Stimulated activated CD4-positive, alpha-beta T cell treated with anti-CD3 and anti-CD28 coated beads, Interleukin-2, amount 100 ng/mL, for 4 hours (primary cell): Measurements from ENCODE around the gene FGF8.
A peak's percentile ranks its signal among the peaks of the same experiment; 100 is the strongest.

Experiments used
- DNase-seq: peaks from one replicate; pipeline ENCODE4 v3.0.0-alpha.2; 2020; ENCODE audit warnings: low read depth

The FGF8 gene

DNA sequence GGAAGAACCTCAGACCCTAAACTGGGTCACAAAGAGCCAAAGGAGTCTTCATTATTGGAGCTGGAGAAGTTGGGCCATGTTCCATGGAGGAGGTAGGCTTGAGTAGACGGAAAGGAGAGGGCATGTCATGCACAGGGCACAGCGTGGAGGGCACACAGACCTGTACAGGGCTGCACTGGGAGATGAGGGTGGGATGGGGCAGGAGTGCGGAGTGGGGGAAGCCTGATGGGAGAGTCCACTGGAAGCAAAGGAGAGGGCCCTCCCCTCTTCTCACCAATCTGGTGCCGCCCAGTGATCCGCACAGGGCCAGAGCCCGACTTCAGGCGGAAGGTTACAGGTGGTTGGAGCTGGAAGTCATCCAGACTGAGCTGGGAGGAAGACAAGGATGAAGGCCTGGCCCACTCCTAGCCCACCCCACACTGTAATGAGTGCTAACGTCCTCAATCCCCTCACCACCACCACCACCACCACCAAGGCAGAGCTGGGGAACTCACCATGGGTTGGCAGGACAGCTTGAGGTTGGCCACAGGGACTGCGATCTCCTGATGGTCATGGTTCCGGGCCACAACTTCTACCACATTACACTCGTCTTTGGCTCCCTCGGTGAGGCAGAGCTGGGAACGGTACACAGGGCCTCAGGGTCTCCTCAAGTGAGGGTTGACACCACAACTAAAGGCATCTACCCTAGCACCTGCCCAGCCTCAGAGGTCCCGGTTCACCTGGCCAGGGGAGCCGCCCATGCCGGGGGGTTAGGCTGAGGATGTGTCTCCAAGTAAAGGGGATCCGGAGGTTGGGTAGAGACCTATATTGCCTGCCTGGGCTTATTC is 6.3 kb upstream of the FGF8 start:
- no peak for DNase-seq

DNA sequence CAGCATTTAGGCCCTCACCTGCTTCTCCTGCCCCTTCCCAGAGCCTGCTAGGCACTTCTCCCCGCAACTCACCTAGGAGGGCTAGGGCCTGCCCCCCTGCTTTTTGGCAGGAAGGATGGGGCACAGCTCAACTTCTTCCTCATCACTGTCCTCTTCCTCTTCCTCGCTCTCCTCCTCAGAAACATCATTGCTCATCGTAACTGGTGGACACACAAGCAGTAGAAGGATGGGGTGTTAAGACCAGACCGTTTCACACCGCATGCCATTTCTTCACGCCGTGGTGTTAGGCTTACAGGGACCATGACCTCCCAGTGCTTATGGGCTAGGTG is 5.7 kb upstream of the FGF8 start:
- DNase-seq: no peak

DNA sequence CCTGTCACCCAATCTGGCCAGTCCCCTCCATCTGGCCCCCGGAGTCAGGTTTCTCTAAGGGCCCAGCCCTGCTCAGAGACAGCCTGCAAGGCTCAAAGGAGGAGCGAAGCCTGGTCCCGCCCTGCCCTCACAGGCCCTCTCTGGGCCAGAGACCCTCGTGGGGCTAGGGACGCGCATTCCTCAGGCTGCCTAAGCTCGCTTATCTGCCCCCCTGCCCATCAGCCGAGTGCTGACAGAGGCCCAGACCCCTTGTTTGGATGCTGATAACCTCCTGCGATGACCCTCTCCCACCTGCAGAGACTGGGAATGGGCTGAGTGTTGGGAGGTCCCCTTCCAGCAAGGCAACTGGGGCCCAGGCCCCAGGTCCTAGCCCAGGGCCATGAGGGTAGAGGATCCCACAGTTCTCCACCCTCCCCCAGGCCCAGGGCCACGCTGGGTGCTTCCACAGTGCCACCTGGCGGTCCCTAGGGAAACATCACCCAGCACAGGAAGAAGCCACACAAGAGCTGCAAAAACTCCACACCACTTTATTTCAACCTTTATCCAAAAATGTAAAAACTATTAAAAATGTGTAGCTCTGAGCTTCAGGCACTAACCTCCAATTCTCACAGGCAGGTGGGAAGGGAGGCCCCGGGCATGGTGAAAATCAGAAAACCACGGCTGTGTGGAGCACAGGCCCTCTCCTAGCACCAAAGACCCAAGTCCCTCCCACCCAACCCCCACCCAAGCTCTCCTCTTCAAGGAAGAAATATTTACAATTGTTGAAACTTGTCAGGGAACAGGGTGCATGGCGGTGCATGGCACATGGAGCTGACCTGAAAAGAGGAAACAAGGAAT is 5.1 kb upstream of the FGF8 start:
- peak; percentile 55 for DNase-seq

DNA sequence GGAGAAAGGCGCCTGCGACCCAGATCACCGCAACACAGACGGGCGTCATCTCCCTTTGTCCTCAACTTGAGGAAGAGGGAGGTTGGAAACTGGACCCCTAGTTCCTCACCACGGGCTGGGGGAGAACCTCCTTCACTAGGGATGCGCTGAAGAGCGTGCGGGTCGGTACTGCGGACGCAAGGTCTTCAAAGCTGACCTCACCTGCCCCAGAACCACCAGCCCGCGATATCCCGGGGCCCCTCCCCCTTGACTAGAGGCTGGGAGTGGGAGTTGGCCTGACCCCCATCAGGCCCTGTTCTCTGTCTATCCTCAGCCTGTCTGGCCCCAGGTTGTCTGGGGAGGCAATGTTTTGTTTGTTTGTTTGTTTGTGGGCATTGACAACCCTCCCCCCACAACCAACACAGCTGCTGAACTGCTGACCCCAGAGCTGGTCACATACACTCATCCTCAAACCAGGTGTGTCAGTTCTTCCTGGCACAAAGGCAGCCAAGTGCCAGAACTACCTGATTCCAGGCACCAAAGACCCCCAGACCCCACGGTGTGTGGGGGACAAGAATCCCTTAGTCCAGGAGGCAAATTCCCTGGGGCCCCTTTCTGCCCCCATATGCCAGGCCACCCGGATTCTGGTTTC is 4.4 kb upstream of the FGF8 start:
- no peak for DNase-seq

DNA sequence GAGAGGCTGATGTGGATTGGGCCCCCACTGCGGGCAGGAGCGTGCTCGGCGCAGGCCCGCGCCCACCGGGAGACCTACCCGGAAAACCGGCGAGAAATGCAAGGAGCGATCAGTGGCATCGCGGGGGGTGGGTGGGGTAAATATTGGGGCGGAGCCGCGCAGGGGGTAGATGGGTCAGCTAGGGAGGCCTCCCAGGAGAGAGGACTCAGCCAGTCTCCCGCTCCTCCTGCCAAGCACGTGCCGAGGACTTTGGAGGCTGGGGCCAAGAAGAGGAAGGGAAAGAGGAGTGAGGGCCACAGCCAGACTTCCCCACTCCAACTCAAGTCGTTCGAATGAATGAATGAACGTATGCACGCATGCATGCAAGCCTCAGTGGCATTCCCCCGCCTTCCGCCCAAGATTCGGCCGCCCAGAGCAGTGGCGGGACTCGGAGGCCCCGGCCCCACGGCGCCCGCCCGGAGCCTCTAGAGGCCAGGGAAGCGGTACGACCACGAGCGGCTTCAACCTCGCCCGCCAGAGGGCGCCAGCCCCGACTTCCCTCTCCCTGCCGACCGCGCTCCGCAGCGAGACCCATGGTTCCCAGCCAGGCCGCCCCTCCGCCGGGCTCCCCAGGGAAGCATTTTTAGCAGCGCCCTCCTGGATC is 3.8 kb upstream of the FGF8 start:
- peak; percentile 72 for DNase-seq

DNA sequence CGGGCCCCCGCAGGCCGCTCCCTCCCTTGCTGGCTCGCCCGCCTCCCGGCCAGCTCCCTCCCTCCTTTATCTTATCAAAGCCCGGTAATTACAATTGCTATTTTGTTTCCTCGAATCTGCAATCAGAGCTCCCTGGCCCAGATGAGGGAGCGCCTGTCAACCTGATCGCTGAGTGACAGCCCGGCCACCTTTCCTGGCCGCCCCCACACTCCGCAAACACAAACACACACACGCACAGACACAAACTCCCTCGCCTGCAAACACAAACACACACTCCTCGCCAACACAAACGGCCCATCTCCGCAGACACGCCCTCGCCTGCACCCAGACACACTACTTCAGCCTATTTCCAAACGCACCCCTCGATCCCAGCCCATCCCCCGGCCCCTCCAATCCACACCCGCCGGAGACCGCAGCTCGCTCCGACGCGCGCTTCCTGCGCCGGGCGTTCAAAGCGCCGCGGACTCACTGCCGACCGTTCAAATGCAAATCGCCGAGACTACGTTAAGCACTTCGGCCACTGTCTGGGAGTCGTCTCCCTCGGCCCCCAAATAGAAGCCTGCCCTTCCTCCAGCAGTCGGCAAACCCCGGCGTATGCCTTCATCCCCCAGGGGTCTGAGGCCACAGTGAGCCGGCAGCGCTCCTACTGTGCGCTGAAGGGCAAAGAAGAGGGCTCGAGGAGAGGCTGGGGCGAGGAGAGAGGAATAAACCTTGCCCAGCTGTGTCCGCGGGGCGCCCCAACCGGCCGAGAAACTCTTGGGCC is 3.0 kb upstream of the FGF8 start:
- DNase-seq: no peak

DNA sequence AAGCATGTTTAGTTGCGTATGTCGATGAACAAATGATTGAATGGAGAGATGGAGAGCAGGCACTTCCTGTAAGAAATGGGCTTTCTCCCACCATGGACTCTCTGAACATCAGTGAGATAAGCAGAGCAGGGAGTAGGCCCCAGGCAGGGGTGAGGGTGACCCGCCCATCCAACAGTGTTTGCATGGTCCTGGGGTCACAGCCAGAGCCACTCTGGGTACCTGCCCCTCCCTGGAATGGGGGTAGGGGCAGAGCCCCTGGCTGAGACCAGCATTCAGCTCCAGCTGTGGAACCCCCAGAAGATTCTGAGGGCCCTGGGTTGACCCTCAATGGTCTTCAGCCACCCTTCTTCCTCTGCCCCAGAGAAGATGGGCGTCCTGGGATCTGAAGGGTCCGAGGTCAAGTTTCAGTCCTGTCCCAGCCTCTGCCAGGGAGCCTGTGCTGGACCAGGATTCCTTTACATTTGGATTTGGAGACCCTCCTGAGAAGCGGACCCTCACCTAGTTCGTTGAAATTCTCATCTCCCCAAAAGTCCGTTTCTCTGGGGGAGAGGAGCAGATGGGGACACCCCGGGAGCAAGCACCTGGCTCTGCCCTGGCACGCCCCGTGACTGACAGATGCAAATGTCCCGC is 2.4 kb upstream of the FGF8 start:
- no peak for DNase-seq

DNA sequence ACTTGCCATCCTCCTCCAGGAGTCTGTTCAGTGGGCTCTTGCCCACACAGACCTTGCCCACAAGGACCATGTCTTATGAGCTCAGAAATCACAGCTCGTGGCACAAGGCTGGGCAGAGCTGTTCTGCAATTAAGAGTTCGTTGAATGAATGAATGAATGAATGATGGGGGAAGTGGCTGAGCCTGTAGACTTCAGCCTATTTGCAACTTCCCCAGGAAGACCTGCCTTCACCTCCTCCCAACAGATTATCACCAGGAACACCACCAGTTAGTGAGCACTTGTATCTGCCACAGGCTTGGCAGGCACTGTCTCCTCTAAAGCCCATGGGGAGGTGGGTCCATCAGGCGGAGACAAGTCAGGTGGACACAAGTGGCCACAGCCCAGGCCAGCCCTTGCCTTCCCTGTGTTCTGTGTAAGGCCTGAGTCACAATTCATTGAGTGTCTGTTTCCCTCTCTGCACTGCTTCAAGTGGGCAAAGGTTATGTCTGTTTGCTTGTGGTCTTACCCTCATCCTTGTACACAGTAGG is 1.8 kb upstream of the FGF8 start:
- DNase-seq: no peak

DNA sequence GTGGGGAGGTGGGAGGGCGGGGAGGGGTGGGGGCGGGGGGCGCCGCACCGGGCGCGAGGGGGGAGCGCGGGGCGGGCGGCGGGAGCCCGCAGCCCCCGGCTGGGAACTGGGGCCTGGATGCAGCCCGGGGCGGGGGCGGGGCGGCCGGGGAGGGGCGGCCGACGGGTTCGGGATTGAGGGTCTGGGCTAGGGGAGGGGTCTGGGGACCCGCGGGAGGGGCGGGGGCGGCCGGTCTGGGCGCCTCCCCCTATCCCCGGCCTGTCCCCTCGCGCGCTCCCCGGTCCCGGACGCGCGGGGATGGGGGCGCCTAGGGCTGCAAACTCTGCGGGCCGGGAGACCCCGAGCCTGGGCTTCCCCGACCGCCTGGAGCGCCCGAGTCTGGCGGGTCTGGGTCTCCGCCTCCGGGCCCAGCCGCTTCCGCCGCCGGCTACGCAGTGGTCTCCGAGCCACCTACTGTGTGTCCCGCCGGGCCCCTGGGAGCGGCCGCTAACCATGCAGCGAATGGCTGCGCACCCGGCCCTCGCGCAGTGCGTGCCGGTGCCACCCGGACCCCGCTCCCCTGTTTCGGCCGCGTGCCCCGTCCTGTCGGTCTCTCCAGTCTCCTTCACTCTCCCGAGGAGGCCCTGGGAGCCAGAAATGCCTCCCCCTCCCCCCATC is 375 bp upstream of the FGF8 start:
- no peak for DNase-seq

DNA sequence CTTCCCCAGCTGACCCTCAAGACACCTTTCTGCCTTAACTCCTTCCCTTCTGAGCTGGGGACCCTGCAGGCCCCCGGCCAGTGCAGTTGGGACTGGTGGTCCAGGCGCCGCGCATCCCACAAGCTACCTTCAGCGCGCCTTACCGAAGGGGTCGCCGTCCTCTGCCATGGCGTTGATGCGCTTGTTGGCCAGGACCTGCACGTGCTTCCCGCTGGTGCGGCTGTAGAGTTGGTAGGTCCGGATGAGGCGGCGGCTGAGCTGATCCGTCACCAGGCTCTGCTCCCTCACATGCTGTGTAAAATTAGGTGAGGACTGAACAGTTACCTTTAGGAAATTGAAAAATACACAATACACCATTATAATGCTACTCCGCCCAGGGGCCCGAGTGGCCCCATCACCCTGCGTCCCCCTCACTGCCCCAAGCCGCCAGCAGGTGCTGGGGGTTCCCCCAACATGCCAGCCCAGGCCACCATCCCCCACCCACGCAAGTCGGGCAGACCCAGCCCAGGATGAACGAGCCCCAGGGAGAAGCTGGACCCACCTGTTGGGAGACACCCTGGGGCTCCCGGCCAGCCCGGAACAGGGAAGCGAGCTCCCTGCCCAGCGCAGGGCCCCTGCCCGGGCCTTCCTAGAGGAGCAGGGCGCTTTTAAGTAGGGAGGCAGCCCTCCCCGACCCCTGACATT is 1.2 kb downstream of the FGF8 start:
- no peak for DNase-seq

DNA sequence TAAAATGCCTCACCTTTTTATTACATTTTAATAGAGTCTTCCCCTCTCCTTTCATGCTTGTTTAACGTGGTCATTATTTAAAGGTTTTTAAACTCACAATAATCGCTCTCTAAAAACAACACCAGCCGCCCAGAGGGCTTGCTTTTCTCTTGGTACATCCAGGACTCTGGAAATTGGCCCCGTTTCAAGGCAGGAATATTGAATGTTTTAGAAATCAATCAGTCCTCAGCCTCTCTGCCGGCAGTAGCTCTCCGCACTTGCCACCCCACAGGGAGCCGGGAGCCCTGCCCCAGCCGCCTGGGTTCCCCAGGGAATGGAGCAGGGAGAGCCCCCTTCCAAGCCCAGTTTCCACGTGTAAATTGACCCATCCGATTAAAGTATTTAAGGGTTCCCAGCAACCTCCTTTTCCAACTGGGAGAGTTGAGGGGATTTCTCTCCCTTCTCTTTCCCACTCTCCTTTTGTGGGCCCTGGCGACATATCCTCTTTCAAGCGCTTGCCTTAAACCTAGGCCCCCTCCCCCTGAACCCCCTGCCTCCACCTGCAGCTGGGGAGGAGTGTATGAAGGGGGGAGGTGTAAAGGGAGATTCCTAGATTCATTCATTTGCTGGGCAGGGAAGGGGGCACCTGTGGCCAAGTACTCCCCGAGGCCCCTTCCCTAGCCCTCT is 1.9 kb downstream of the FGF8 start:
- DNase-seq: no peak

DNA sequence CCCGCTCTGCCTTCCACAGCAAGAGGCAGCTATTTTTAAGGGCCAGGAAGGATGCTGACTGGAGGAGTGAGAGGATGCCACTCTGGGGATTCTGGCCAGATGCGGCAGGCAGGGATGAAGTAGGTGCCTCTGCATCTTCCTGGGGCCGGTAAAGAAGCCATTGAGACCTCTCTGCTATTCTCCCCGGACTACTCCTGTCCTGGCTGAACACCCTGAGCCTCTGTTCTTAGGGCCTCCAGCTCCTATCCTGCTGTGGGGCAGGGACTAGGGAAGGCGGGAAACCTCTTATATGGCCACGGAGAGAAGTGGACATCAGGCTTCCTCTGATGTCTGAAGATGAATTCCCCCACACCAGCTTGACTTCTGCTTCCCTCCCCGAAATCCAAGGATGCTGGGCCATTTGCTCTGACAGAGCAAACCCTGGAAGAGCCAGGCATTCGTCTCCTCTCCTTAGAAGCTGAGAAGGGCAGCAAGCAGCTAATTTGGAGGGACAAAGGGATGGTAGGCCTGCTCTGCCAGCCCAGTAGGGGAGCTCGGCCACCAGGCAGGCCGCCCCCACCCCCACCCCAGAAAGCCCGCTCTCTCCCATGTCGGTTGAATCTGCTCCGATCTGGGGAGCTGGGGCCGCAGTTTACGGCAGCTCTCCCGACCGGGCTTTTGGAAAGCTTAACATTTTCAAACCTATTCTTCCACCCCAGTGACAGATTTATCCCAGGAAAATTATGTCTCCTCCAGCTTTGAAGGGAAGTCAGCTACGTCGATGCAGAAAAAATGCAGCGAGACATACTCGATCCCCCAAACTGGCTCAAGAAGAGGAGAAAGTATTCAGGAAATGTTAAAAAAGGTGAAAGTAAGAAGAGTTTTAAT is 2.8 kb downstream of the FGF8 start:
- no peak for DNase-seq

DNA sequence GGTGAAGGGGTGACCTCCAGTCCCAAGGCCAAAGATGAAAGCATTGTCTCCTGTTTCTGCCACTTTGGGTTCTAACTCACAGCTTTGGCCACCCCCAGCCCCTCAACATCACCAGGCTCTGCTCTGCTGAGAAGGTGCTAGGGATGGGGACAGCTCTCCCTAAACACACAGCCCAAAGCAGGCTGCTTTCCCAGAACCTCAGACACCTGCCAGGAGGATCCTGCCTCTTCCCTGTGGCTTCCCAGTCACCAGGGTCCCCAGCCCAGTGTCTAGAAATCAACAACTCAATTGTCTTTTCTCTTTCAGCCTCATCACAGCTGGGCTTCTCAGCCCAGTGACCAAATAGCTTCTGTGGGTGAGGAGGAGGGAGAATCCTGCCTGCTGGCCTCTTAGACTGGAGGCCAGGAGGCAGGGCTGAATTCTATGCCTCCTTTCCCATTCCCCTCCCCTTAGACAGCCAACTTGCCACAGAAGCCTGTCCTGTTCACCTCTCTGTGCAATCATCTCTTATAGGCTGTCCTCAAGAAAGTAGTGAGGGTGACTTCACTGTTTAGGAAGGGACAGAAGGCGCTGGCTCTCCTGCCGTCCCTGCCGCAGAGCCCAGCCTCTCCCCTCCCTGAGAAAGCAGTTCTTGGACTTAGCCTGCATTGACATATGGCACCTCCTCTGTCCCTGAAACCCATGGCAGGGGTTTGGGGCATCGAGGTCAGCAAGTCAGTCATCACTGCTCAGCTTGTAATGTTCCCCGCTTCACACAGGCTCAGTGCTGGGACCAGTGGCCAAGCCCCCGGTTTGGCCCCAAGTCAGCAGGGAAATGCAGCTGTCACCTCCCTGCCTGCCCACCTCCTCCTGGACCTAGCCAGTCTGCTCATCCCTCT is 3.7 kb downstream of the FGF8 start:
- DNase-seq: no peak

DNA sequence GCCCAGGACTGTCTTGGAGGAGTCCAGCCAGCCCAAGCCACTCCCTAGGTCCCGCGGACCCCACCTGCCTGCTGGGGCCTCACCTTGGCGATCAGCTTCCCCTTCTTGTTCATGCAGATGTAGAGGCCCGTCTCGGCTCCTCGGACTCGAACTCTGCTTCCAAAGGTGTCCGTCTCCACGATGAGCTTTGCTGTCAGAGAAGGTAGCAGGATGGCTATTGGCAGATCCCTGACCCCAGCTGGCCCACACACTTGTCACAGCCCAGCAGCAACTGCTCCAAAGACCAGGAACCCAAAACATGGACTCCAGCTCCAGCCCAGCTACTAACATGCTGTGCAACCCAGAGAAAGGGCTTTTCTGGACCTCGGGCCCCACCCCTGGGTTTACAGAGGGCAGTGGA is 4.5 kb downstream of the FGF8 start:
- DNase-seq: no peak

DNA sequence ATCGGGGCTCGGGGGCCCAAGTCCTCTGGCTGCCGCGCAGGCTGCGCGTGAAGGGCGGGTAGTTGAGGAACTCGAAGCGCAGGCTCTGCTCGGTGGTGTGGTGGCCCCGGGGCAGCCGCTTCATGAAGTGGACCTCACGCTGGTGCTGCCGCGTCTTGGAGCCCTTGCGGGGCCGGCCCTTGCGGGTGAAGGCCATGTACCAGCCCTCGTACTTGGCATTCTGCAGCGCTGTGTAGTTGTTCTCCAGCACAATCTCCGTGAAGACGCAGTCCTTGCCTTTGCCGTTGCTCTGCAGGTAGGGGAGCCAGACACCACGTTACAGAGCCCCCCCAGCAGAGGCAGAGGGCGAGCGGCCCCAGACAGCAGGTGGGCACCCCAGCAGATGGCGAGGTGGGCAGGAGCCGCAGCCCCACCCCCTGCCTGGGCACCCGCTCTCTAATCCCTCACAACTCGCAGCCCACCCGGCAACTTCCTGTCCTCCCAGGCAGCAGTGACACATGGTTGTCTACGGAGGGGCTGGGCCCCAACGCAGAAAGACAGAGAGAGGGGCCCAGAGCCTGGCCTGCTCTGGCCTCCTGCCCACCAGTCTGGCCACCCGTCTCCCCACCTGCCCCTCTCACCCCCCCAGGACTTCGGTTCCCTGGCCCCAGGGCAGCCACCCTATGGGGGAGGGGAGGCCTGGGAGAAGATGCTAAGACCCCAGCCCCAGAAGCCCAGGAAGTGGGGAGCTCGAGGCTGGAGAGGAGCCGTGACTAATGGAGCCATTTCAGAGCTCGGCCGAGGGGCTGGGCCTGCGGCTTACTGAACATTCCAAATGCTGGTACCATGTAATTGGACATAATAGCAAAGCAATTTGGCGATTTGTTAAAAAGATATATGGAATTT is 5.3 kb downstream of the FGF8 start:
- DNase-seq: no peak

DNA sequence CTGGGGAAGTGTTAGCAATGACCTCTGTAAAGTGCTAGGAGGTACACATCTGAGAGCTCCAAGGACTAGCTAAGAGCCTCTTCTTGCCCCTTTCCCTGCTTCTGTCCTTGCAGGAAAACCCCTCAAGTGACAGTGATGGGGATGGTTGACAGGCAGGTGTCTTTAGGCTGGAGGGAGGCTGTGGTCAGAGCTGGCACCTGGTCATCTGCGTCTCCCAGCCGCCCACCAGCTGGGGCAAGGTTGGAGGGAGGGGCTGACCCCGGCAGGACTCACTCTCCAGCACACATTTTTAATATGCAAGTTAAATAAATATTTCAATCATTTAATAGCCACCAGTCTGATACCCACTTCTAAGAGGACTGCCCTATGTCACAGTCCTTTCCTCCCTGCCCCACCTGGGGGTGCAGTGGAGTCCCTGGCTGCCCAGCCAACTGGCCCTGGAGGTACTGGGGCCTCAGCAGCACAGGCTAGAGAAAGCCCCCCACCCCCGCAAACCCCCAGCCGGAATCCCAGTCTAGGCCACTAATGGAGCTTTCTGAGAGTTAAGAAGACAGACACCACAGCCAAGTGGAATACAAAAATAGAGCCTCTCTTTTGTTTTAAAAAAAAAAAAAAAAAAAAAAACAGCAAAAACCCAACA is 6.3 kb downstream of the FGF8 start:
- no peak for DNase-seq
